GDM1 (cell line): ENCODE measurements around the gene HSPA2.

Experiments used
- DNase-seq: peaks from one replicate; lab custom pipeline; 2025; lab: John Stamatoyannopoulos, UW

HSPA2 gene

GRCh38 chr14:64540208-64541202, at the start of gene HSPA2:
HSPA2 (plus strand) TSS chr14:64540741; CDS start chr14:64540850, 109 bp downstream.
- no peak for DNase-seq

- no peak for DNase-seq
Observed at GRCh38 chr14:64491637-64492036, 48.9 kb upstream of the HSPA2 start.

- DNase-seq = no peak
Observed at GRCh38 chr14:64493455-64493854, 47.1 kb upstream of the HSPA2 start.

GRCh38 chr14:64495252-64495651, 45.3 kb upstream of the HSPA2 start:
- DNase-seq = no peak

- no peak for DNase-seq
Observed at GRCh38 chr14:64496764-64497163, 43.8 kb upstream of the HSPA2 start.

- DNase-seq = no peak
Observed at GRCh38 chr14:64500088-64500487, 40.5 kb upstream of the HSPA2 start.

GRCh38 chr14:64501411-64502171, 39.0 kb upstream of the HSPA2 start:
- DNase-seq = no peak

- no peak for DNase-seq
Observed at GRCh38 chr14:64502456-64502855, 38.1 kb upstream of the HSPA2 start.

- DNase-seq = no peak
Observed at GRCh38 chr14:64502887-64503433, 37.6 kb upstream of the HSPA2 start.

- DNase-seq = peak; percentile 92
Observed at GRCh38 chr14:64503434-64504309, 36.9 kb upstream of the HSPA2 start, which contains the start of gene ZBTB25. ZBTB25 (minus strand) TSS chr14:64503838; CDS start chr14:64490533, 13,305 bp downstream.

- DNase-seq = peak; percentile 75
Observed at GRCh38 chr14:64504310-64504896, 36.1 kb upstream of the HSPA2 start, which contains the start of gene ZBTB1. ZBTB1 (plus strand) TSS chr14:64504770; CDS start chr14:64521505, 16,735 bp downstream.

- DNase-seq = peak; percentile 78
Observed at GRCh38 chr14:64504897-64505794, 35.4 kb upstream of the HSPA2 start.

- no peak for DNase-seq
Observed at GRCh38 chr14:64506721-64507120, 33.8 kb upstream of the HSPA2 start.

GRCh38 chr14:64507376-64508156, 33.0 kb upstream of the HSPA2 start:
- no peak for DNase-seq

- no peak for DNase-seq
Observed at GRCh38 chr14:64508215-64508776, 32.2 kb upstream of the HSPA2 start.

- no peak for DNase-seq
Observed at GRCh38 chr14:64509036-64509435, 31.5 kb upstream of the HSPA2 start.

GRCh38 chr14:64510825-64511671, 29.5 kb upstream of the HSPA2 start:
- peak; percentile 53 for DNase-seq

- no peak for DNase-seq
Observed at GRCh38 chr14:64513271-64513670, 27.3 kb upstream of the HSPA2 start.
